Activated CD4-positive, alpha-beta memory T cell treated with anti-CD3 and anti-CD28 coated beads for 36 hours (primary cell): ENCODE results near the gene GABRA4. TPM values are rescaled to one million over a fixed set of nuclear protein-coding genes. Genes with fewer than 3 reads are reported as not detected.

Experiments
- CTCF ChIA-PET: fragments of 350-600 bp; sonication (Branson Sonifier 250); formaldehyde crosslinking; loops from one replicate; lab custom pipeline; 2021; ENCODE audit warnings: antibody characterized with exemption, inconsistent platforms; lab: Charles Lee
- POLR2A ChIA-PET: fragments of 350-600 bp; sonication (Branson Sonifier 250); formaldehyde crosslinking; loops from one replicate; lab custom pipeline; 2021; ENCODE audit warnings: antibody characterized with exemption; lab: Charles Lee
- DNase-seq: peaks from one replicate; pipeline ENCODE4 v3.0.0-alpha.2; 2020
- H3K27ac Mint-ChIP-seq: one replicate; pipeline ENCODE4 v1.8.0; 2021; ENCODE audit warnings: mixed read lengths
- H3K27me3 Mint-ChIP-seq: one replicate; pipeline ENCODE4 v1.8.0; 2021; ENCODE audit warnings: mixed read lengths
- H3K36me3 Mint-ChIP-seq: one replicate; pipeline ENCODE4 v1.8.0; 2021; ENCODE audit warnings: mixed read lengths
- H3K4me1 Mint-ChIP-seq: one replicate; pipeline ENCODE4 v1.8.0; 2021; ENCODE audit warnings: low read depth, mixed read lengths
- H3K4me3 Mint-ChIP-seq: one replicate; pipeline ENCODE4 v1.8.0; 2021; ENCODE audit warnings: mild to moderate bottlenecking, mixed read lengths
- H3K9me3 Mint-ChIP-seq: one replicate; pipeline ENCODE4 v1.8.0; 2021; ENCODE audit warnings: mixed read lengths
- intact Hi-C: fragments of 100-400 bp; cut with micrococcal nuclease; formaldehyde crosslinking; loops from one replicate; pipeline ENCODE4 v1.15.1; 2023
- total RNA-seq, 2 experiments: library from RNA; stranded (reverse); gene quantifications; one replicate each; pipeline ENCODE4 v1.2.3, GENCODE V29; 2021

The GABRA4 gene
- total RNA-seq, 2 experiments from 2014 or later = not detected

DNA sequence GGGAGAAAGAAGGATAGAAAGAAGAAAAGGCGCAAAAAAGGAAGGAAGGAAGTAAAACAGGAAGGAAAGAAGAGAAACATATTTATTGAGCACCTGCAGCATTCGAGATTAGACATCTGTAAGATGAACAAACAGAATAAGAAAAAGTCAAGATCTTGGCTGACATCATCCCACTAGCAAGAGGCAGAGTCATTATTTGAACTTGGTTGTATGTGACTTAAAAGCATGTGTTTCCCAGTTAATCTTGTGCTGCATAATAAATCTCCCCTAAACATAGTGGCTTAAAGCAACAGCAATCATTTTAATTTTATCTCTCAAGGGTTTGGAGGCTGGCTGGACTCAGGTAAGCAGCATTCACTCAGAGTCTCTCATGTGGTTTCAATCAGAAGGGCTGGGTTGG, 45.8 kb downstream of the GABRA4 start:
- ChIA-PET CTCF (no interaction called here), POLR2A (no interaction called here)
- Mint-ChIP-seq H3K27me3 (peaks cover 3% of the 10 kb centered on the region), H3K4me3 (no peak overlapping the region), H3K9me3 (no peaks in the 10 kb centered on the region), H3K27ac (no peak overlapping the region), H3K4me1 (no peaks in the 10 kb centered on the region), H3K36me3 (no peaks in the 10 kb centered on the region)
- intact Hi-C loops = no loop called here
- no peak for DNase-seq

DNA sequence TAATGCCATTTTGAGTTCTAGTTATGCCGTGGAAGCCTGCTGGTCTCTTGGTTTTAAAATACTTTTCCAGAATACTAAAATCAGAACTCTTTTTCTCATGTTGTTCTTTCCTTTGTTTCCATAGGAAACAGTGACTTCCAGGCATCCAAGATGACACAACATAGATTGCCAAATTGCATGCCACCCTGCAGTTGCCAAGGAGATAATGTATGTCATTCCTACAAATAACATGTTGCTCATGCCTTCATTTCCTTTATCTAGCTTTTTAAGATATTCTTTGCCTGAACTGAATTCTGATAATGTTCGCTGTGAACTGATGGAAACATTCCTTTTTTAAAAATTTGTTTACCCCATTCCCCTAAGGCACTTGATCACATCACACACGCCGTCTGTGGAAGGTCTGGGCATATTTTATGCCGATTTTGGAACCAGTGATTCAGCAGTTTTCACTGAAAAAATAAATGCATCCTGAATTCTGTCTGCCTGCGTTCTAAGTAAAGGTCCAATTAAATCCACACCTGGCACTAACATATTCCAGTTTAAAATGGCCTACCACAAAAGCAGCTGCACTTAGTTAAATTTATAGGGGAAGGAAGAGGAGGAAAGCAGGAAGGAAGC, 46.4 kb downstream of the GABRA4 start:
- POLR2A ChIA-PET = no interaction called here
- H3K4me1 Mint-ChIP-seq = no peaks in the 10 kb centered on the region
- no peak for DNase-seq
- no peak overlapping the region for H3K27ac Mint-ChIP-seq
- H3K9me3 Mint-ChIP-seq = no peaks in the 10 kb centered on the region
- H3K36me3 Mint-ChIP-seq = no peaks in the 10 kb centered on the region
- intact Hi-C loops = no loop called here
- H3K4me3 Mint-ChIP-seq = no peak overlapping the region
- peaks cover 3% of the 10 kb centered on the region for H3K27me3 Mint-ChIP-seq
- CTCF ChIA-PET = no interaction called here

DNA sequence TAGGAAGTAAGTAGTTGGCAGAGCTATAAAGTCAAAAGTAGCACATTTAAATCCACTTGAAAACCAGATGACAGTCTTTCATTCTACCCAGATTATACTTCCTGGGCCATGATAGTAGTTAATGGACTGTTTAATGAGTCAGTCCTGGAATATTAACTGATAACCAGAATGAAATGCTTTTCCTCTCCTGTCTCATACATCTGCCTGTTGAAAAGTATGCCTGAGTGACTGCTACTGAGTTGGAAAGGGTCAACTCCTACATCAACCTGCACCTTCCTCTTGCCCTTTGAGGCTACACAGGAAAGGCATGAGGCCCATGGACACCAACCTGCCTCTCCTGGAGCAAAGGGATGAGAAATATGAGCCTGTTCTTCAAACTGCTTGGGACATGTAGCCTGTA, 48.3 kb downstream of the GABRA4 start:
- DNase-seq = no peak
- intact Hi-C loops = no loop called here
- no peaks in the 10 kb centered on the region for H3K9me3 Mint-ChIP-seq
- no peak overlapping the region for H3K27ac Mint-ChIP-seq
- ChIA-PET POLR2A (no interaction called here), CTCF (no interaction called here)
- no peaks in the 10 kb centered on the region for H3K4me1 Mint-ChIP-seq
- H3K4me3 Mint-ChIP-seq = no peak overlapping the region
- H3K27me3 Mint-ChIP-seq = peaks cover 3% of the 10 kb centered on the region
- H3K36me3 Mint-ChIP-seq = no peaks in the 10 kb centered on the region

DNA sequence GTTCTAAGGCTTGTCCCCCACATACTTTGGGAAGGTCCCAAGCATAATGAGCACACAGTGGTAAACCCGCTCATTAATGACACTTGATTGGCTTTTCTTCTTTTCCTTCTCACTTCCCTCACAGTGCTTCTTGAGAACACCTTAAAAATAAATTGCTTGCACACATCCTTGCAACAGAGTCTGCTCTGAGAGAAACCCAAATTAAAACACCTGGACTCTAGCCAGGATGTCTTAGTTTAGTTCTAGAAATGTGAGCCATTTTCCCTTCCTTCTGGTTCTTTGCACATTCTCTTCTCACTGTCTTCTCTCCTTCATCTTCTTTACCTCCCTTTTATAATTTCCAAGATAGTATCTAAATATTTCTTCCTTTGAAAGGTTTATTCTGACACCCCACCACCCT, 49.0 kb downstream of the GABRA4 start:
- ChIA-PET CTCF (no interaction called here), POLR2A (no interaction called here)
- intact Hi-C loops = no loop called here
- Mint-ChIP-seq H3K27ac (no peak overlapping the region), H3K9me3 (no peaks in the 10 kb centered on the region), H3K4me1 (no peaks in the 10 kb centered on the region), H3K4me3 (no peak overlapping the region), H3K36me3 (no peaks in the 10 kb centered on the region), H3K27me3 (peaks cover 3% of the 10 kb centered on the region)
- DNase-seq = no peak

DNA sequence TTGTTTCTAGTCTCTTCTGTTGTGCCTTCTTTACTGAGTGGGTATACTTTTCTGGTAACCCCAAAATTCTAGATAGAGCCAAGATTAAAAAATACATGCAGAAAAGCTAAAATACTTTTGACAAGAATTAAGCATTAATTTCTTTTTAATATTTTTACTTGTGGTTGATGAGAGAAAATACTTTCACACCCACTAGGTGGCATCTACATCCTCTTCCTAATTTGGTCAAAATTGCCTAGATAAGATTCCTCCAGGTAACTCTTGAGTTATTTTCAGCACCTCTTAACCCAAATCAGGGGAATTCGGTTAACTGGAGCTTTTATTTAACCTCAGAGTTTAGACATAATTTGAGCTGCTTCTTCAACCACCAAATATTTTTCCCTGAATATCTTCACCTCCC, 55.9 kb downstream of the GABRA4 start:
- no peak overlapping the region for H3K4me3 Mint-ChIP-seq
- intact Hi-C loops = loop anchor here (10.0 kb wide), 1 partner anchor 627 kb away; no protein-coding TSS in a partner anchor
- no peaks in the 10 kb centered on the region for H3K9me3 Mint-ChIP-seq
- no peak overlapping the region for H3K27ac Mint-ChIP-seq
- ChIA-PET POLR2A (no interaction called here), CTCF (no interaction called here)
- H3K4me1 Mint-ChIP-seq = no peaks in the 10 kb centered on the region
- H3K36me3 Mint-ChIP-seq = no peaks in the 10 kb centered on the region
- no peak for DNase-seq
- H3K27me3 Mint-ChIP-seq = no peaks in the 10 kb centered on the region

DNA sequence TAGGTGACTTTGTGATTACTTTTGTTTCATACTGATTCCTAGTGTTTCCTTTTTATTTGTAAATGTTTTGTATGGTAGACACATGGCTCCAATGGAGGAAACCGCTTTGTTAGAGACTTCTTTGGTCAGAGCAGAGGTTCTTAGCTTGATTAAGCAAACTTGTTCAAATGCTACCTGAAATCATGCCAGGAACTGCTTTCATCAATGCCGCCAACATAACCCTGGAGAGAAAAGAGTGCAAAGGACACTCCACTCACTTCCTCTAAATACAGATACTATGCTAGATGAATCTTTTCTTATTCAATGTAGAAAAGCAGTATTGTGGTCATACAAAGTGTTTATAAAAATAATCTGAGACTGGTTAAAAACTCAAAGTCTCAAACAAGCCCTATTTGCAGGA, 58.7 kb downstream of the GABRA4 start:
- Mint-ChIP-seq H3K4me3 (no peak overlapping the region), H3K36me3 (no peaks in the 10 kb centered on the region), H3K27me3 (no peaks in the 10 kb centered on the region), H3K9me3 (no peaks in the 10 kb centered on the region), H3K27ac (no peak overlapping the region), H3K4me1 (no peaks in the 10 kb centered on the region)
- DNase-seq = no peak
- intact Hi-C loops = loop anchor here (5.0 to 10.0 kb wide), 3 partner anchors 188 to 630 kb away; no protein-coding TSS in a partner anchor
- CTCF ChIA-PET = interaction anchor here (1.3 kb wide), 1 partner anchor 188 kb away, joined by 3 read pairs; no protein-coding TSS in a partner anchor
- POLR2A ChIA-PET = no interaction called here

DNA sequence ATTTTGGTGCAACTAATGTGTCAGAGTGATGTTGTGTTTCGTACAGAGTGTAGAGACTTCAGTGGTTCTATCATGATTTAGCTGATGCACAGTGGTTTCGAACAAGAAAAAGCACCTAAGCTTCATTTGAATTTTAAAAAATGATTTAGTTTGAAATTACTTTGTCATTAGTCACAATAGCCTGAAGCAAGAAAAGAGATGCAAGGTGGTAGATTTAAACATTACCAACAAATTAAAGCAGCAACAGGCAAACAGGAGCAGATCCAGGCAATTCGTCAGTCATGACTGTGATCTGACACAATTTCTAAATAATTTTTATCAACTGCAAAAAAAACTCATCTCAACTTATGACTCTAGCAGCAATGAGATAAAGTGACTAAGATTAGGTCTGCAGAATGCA, 59.7 kb downstream of the GABRA4 start:
- DNase-seq = no peak
- no peaks in the 10 kb centered on the region for H3K4me1 Mint-ChIP-seq
- H3K36me3 Mint-ChIP-seq = no peaks in the 10 kb centered on the region
- H3K9me3 Mint-ChIP-seq = no peaks in the 10 kb centered on the region
- ChIA-PET POLR2A (no interaction called here), CTCF (interaction anchor here (1.3 kb wide), 1 partner anchor 189 kb away, joined by 3 read pairs; no protein-coding TSS in a partner anchor)
- intact Hi-C loops = loop anchor here (5.0 to 10.0 kb wide), 3 partner anchors 189 to 631 kb away; no protein-coding TSS in a partner anchor
- no peak overlapping the region for H3K4me3 Mint-ChIP-seq
- no peaks in the 10 kb centered on the region for H3K27me3 Mint-ChIP-seq
- H3K27ac Mint-ChIP-seq = no peak overlapping the region

DNA sequence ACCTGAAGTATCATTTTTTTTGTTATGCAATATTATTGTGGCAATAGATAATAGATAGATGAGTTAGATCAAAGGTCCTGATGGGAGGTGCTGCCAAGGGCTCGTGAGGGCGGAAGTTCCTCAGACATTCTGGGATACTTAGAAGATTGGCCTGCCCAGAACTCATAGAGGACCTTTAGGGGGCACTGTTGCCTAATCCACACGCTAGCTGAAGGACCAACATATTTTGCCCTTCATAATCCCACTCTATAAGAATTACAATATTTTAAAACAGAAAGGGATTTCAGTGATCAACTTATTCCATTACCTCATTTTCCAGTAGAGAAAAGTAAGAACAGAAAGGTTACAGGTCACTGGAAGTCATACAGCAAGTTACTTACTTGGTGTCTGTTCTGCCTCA, 61.4 kb downstream of the GABRA4 start:
- no peaks in the 10 kb centered on the region for H3K9me3 Mint-ChIP-seq
- intact Hi-C loops = loop anchor here (1.0 to 10.0 kb wide), 4 partner anchors 100 to 633 kb away; no protein-coding TSS in a partner anchor
- peak; percentile 25 for DNase-seq
- ChIA-PET POLR2A (no interaction called here), CTCF (interaction anchor here (0.7 to 1.5 kb wide), 3 partner anchors 18 to 190 kb away, joined by 3 to 14 read pairs (median 3); no protein-coding TSS in a partner anchor)
- no peak overlapping the region for H3K27ac Mint-ChIP-seq
- no peaks in the 10 kb centered on the region for H3K36me3 Mint-ChIP-seq
- H3K27me3 Mint-ChIP-seq = peaks cover 3% of the 10 kb centered on the region
- no peak overlapping the region for H3K4me3 Mint-ChIP-seq
- H3K4me1 Mint-ChIP-seq = no peaks in the 10 kb centered on the region

DNA sequence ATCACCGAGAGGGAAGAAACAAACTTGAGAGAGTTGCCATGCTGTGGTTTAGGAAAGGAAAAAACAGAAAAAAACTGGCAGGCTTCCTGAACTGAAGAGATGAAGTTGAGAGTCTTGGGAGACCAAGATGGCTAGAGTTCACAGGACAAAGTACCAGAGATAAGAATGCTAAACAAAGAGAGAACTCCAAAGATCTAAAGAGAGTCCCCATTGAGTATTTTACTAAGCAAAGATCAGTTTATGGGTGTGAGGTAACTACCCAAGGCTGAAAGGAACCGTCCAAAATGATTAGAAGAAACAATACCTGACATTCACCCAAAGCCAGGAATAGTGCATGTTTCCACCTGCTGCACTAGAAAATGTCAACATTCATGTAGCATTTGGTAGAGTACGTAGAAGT, 62.5 kb downstream of the GABRA4 start:
- H3K27me3 Mint-ChIP-seq = peaks cover 3% of the 10 kb centered on the region
- no peaks in the 10 kb centered on the region for H3K9me3 Mint-ChIP-seq
- H3K4me1 Mint-ChIP-seq = no peaks in the 10 kb centered on the region
- intact Hi-C loops = loop anchor here (5.0 to 10.0 kb wide), 3 partner anchors 191 to 634 kb away; no protein-coding TSS in a partner anchor
- no peak overlapping the region for H3K27ac Mint-ChIP-seq
- DNase-seq = no peak
- ChIA-PET POLR2A (no interaction called here), CTCF (no interaction called here)
- H3K4me3 Mint-ChIP-seq = no peak overlapping the region
- no peaks in the 10 kb centered on the region for H3K36me3 Mint-ChIP-seq

DNA sequence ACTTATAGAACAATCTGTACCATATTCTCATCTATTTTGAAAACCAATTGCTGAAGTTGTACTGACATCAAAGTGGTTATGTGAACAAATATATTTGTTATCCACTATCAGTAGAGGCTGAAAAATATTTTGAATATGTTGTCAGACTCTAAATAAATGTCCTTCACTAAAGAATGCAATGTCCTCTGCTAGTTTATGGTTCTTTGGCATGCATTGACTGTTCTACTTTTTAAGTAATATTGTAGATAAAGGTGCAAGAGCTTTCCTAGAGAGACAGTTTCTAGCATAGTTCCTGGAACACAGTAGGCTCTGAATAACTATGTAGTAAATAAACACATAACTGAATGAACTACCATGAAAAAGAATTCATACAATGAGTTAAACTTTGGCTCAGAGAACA, 66.2 kb downstream of the GABRA4 start:
- Mint-ChIP-seq H3K27ac (no peak overlapping the region), H3K4me1 (no peaks in the 10 kb centered on the region), H3K36me3 (no peaks in the 10 kb centered on the region), H3K27me3 (peaks cover 3% of the 10 kb centered on the region), H3K4me3 (no peak overlapping the region), H3K9me3 (no peaks in the 10 kb centered on the region)
- ChIA-PET CTCF (no interaction called here), POLR2A (no interaction called here)
- intact Hi-C loops = no loop called here
- no peak for DNase-seq

DNA sequence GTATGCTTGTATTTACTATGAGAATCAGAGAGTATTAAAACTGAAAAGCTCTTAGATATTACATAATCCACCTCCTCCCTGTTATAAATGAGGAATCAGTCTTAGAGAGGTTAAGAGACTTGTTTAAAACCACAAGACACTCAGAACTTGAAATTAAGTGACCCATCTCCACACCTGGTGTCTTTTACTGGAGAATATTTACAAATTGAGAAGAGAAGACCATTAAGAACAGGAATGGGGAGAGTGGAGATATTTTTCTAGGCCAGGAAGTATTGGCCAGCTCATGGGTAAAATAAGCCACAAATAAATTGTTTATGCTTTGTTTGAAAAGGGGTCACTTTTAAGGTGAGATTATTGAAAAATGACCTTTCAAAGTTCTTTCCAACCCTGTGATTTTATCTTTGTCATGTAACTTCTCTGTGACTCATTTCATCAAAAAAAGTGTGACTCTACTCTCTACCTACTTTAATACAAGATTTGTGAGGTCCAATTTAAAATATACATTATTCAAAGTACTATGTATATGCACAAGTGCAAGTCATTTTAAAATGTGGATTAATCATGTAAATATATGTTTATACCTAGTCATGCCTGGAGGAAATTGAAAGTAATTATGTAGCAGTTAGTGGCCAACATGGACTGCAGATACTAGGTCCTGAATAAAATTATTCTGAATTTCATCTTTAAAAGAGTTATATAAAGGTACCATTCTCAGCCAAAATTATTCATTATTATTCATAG, 68.4 kb downstream of the GABRA4 start:
- H3K4me1 Mint-ChIP-seq = no peaks in the 10 kb centered on the region
- H3K9me3 Mint-ChIP-seq = no peaks in the 10 kb centered on the region
- H3K36me3 Mint-ChIP-seq = no peaks in the 10 kb centered on the region
- H3K27me3 Mint-ChIP-seq = peaks cover 3% of the 10 kb centered on the region
- no peak overlapping the region for H3K4me3 Mint-ChIP-seq
- intact Hi-C loops = no loop called here
- DNase-seq = no peak
- CTCF ChIA-PET = no interaction called here
- no peak overlapping the region for H3K27ac Mint-ChIP-seq
- POLR2A ChIA-PET = no interaction called here

DNA sequence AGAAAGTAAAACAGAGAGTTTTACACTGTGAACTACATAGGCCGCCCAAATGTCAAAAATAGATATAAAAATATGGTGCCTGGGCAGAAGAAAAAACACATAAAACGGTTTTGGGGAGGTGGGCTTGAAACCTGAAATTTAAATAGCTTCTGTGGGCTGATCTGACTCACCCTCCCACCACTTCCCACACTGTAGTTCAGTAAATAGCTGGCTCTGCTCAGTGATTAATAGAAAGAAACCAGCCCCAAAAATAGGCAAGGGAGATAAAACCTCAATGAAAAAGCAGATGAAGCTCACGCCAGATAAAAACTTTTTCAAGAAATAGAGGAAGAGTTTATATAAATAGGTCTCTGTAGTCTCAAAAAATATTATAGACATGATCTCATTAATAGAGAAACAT, 71.2 kb downstream of the GABRA4 start:
- H3K9me3 Mint-ChIP-seq = no peaks in the 10 kb centered on the region
- no peaks in the 10 kb centered on the region for H3K36me3 Mint-ChIP-seq
- H3K27ac Mint-ChIP-seq = no peak overlapping the region
- intact Hi-C loops = no loop called here
- POLR2A ChIA-PET = no interaction called here
- H3K27me3 Mint-ChIP-seq = no peaks in the 10 kb centered on the region
- no peaks in the 10 kb centered on the region for H3K4me1 Mint-ChIP-seq
- no peak for DNase-seq
- CTCF ChIA-PET = no interaction called here
- H3K4me3 Mint-ChIP-seq = no peak overlapping the region
